HFFc6 (cell line): ENCODE data around the gene FBXO24. TPM values are rescaled to one million over a fixed set of nuclear protein-coding genes. Genes with fewer than 3 reads are reported as not detected.

ENCODE experiments used
- DNase-seq: peaks from one replicate; pipeline ENCODE4 v3.0.0-alpha.2; 2018
- H3K27ac Mint-ChIP-seq: 2 replicates; pipeline ENCODE4 v1.8.0; 2020; ENCODE audit warnings: mild to moderate bottlenecking, mixed read lengths
- H3K27me3 Mint-ChIP-seq: 2 replicates; pipeline ENCODE4 v1.8.0; 2021; ENCODE audit warnings: mild to moderate bottlenecking, moderate library complexity, mixed read lengths; ENCODE audit not compliant: insufficient read depth
- H3K36me3 Mint-ChIP-seq: 2 replicates; pipeline ENCODE4 v1.8.0; 2021; ENCODE audit warnings: low read depth, mixed read lengths
- H3K4me1 Mint-ChIP-seq: 2 replicates; pipeline ENCODE4 v1.8.0; 2020; ENCODE audit warnings: low read depth, mixed read lengths
- H3K4me3 Mint-ChIP-seq: 2 replicates; pipeline ENCODE4 v1.8.0; 2020; ENCODE audit warnings: mild to moderate bottlenecking, moderate library complexity, mixed read lengths
- H3K9me3 Mint-ChIP-seq: 2 replicates; pipeline ENCODE4 v1.8.0; 2020; ENCODE audit warnings: mild to moderate bottlenecking, mixed read lengths
- total RNA-seq, 6 experiments: library from RNA; stranded (reverse); fragmentation: NEBNext Ultra II Directional; extraction: Animal tissue kit (Norgen Biotek cat#: 25700); gene quantifications; 2 replicates in 1 of 6; 3 replicates in 5 of 6; pipeline ENCODE4 v1.2.3, GENCODE V29; 2021
- TF ChIP-seq, protein P1 (sequence below): fragments of 200-600 bp; sonication (generic); IDR thresholded peaks from 2 replicates; pipeline ENCODE4 v1.5.0; 2021; ENCODE audit warnings: antibody characterized with exemption, mild to moderate bottlenecking

The FBXO24 gene
- total RNA-seq, 6 experiments from 2014 or later = 0.20 to 0.47 (median 0.28) TPM

DNA sequence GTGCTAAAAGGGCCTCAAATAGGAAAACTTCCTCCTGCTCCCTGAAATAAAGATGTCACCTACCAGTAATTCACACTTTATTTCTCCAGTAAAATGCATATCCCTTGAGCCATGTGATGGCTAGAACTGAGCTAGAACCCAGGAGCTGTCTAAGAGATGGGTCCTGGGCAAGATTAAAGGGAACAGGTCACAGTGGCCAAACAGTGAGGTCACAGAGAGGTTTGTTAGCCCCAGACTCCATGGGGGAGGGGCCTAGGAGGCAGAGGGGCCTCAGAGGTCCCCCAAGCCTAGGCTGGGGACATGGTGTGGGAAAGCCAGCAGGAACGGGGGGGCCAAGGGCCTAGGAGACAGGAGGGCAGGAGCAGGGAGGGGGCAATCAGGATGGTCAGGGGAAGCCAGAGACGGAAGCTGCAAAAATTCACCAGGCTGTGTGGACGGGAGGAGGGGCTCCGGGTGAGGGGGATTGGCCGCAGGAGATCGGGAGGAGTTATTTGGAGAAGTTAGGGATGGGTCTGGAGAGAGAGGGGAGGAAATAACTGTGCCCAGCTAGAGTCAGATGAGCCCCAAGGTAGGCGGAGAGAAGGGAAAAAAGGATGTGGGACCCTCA is 3.3 kb downstream of the FBXO24 start:
- H3K4me1 Mint-ChIP-seq = peaks cover 21% of the 10 kb centered on the region
- peaks cover 6% of the 10 kb centered on the region for H3K36me3 Mint-ChIP-seq
- TF ChIP-seq, protein P1, sequence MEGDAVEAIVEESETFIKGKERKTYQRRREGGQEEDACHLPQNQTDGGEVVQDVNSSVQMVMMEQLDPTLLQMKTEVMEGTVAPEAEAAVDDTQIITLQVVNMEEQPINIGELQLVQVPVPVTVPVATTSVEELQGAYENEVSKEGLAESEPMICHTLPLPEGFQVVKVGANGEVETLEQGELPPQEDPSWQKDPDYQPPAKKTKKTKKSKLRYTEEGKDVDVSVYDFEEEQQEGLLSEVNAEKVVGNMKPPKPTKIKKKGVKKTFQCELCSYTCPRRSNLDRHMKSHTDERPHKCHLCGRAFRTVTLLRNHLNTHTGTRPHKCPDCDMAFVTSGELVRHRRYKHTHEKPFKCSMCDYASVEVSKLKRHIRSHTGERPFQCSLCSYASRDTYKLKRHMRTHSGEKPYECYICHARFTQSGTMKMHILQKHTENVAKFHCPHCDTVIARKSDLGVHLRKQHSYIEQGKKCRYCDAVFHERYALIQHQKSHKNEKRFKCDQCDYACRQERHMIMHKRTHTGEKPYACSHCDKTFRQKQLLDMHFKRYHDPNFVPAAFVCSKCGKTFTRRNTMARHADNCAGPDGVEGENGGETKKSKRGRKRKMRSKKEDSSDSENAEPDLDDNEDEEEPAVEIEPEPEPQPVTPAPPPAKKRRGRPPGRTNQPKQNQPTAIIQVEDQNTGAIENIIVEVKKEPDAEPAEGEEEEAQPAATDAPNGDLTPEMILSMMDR = no peak
- no peaks in the 10 kb centered on the region for H3K9me3 Mint-ChIP-seq
- peaks cover 7% of the 10 kb centered on the region for H3K27me3 Mint-ChIP-seq
- H3K27ac Mint-ChIP-seq = no peak overlapping the region
- H3K4me3 Mint-ChIP-seq = no peak overlapping the region
- DNase-seq = no peak

DNA sequence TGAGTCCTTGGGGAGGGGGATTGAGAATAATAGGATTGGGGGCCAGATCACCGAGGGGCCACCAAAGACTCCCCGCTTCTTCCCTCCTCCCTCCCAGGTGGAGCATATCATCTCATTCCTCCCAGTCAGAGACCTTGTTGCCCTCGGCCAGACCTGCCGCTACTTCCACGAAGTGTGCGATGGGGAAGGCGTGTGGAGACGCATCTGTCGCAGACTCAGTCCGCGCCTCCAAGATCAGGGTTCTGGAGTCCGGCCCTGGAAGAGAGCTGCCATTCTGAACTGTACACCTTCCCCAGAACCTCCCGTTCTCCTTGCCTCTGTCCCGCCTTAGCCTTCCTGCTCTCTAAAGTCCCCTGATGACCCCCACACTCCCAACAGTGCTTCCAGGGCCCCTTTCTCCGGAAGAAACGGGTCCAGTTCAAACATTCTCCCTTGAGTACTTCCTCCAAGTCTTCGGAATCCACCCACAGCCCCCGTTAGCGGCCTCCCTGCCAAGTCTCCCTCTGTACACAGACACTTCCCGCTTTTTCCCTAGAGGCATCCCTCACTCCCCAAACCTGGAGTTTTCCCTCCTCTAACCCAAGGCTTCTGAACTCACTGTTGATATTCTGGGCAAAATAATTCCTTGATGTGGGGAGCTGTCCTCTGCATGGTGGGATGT is 4.1 kb downstream of the FBXO24 start:
- H3K27me3 Mint-ChIP-seq = peaks cover 7% of the 10 kb centered on the region
- H3K36me3 Mint-ChIP-seq = peaks cover 2% of the 10 kb centered on the region
- no peaks in the 10 kb centered on the region for H3K9me3 Mint-ChIP-seq
- no peak overlapping the region for H3K4me3 Mint-ChIP-seq
- TF ChIP-seq, protein P1 = no peak
- H3K27ac Mint-ChIP-seq = no peak overlapping the region
- H3K4me1 Mint-ChIP-seq = peaks cover 13% of the 10 kb centered on the region
- DNase-seq = no peak

DNA sequence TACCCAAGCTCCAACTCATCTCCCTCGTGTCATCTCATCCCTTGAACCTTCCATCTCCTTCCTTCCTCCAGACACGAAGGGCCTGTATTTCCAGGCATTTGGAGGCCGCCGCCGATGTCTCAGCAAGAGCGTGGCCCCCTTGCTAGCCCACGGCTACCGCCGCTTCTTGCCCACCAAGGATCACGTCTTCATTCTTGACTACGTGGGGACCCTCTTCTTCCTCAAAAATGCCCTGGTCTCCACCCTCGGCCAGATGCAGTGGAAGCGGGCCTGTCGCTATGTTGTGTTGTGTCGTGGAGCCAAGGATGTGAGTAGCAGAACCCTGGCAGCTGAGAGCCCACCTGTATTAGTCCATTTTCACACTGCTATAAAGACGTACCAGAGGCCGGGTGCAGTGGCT is 5.5 kb downstream of the FBXO24 start:
- no peaks in the 10 kb centered on the region for H3K9me3 Mint-ChIP-seq
- TF ChIP-seq, protein P1 = no peak

DNA sequence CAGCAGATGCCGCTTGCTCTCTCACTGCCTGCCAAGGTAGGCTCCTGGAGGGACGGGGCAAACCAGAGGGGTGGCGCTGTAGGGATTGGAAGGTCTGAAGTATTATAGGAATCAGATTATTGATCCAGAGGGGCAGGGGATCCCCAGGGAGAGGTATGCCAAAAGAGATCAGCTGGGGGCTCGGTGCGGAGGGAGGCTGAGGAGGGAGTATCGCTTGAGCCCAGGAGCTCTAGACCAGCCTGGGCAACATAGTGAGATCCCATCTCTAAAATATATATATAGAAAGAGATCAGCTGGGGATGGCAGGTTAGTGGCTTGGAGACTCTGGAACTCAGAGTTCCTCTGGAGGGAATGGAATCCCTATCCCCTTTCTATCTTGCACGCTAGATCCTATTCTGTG is 9.1 kb downstream of the FBXO24 start:
- no peak for DNase-seq
- Mint-ChIP-seq H3K27me3 (peaks cover 4% of the 10 kb centered on the region; the same call in 1 of the 2 replicates), H3K4me1 (peaks cover 5% of the 10 kb centered on the region; the same call in 1 of the 2 replicates), H3K4me3 (no peak overlapping the region), H3K9me3 (no peaks in the 10 kb centered on the region), H3K36me3 (no peaks in the 10 kb centered on the region), H3K27ac (no peak overlapping the region)
- TF ChIP-seq, protein P1 = no peak

More for the DNA sequence above, 5.5 kb downstream of the FBXO24 start:
- H3K4me3 Mint-ChIP-seq = no peak overlapping the region
- no peaks in the 10 kb centered on the region for H3K36me3 Mint-ChIP-seq
- peaks cover 4% of the 10 kb centered on the region; the same call in 1 of the 2 replicates for H3K27me3 Mint-ChIP-seq
- DNase-seq = no peak
- peaks cover 11% of the 10 kb centered on the region for H3K4me1 Mint-ChIP-seq
- no peak overlapping the region for H3K27ac Mint-ChIP-seq

DNA sequence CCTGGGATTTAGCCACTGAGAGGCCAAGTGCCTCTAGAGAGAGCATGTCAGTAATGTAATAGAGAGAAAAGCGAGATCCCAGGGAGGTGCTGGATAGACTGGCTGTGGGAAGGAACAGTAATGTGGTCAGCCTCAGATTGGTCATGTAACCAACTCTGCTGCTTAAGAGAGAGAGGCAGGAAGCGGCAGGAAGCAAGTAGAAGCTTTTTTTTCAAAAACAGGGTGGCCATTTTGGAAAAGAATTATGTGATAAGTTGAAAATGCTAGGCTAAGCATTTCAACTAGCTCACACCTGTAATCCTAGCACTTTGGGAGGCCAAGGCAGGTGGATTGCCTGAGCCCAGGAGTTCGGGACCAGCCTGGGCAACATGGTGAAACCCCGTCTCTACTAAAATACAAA is 12.3 kb downstream of the FBXO24 start:
- DNase-seq = no peak
- Mint-ChIP-seq H3K27me3 (peaks cover 1% of the 10 kb centered on the region), H3K9me3 (no peaks in the 10 kb centered on the region), H3K4me1 (peaks cover 2% of the 10 kb centered on the region; the same call in 1 of the 2 replicates), H3K36me3 (no peaks in the 10 kb centered on the region), H3K4me3 (no peak overlapping the region), H3K27ac (no peak overlapping the region)
- TF ChIP-seq, protein P1 = no peak
